Liver (tissue), 9 donors: Measurements from ENCODE around the gene ZBTB17. TPM values are rescaled to one million over a fixed set of nuclear protein-coding genes. Genes with fewer than 3 reads are reported as not detected.
A peak's percentile ranks its signal among the peaks of the same experiment; 100 is the strongest.

ENCODE experiments used
- DNase-seq: peaks from one replicate; pipeline ENCODE4 v3.0.0-alpha.2; 2017; ENCODE audit warnings: low spot score
- H3K27ac ChIP-seq, 2 donors: one replicate each; pipeline ENCODE4 v1.7.0; 2013; ENCODE audit warnings: inconsistent platforms in 2 of 2, low read length in 2 of 2, control low read depth in 1 of 2, low read depth in 1 of 2, mild to moderate bottlenecking in 1 of 2
- H3K27me3 ChIP-seq, 4 donors: one replicate each; pipeline versions ENCODE4 v1.6.1 to v1.7.0; 2013; ENCODE audit warnings: low read length in 3 of 4, inconsistent platforms in 1 of 4, mild to moderate bottlenecking in 1 of 4, moderate library complexity in 1 of 4; ENCODE audit not compliant: control insufficient read depth in 4 of 4, insufficient read depth in 4 of 4
- H3K36me3 ChIP-seq, 4 donors: one replicate each; pipeline versions ENCODE4 v1.6.1 to v1.7.0; 2013; ENCODE audit warnings: low read length in 3 of 4, mild to moderate bottlenecking in 3 of 4, low read depth in 1 of 4, moderate library complexity in 1 of 4; ENCODE audit not compliant: control insufficient read depth in 4 of 4, insufficient read depth in 3 of 4
- H3K4me1 ChIP-seq, 4 donors: one replicate each; pipeline versions ENCODE4 v1.6.1 to v1.7.0; 2013; ENCODE audit warnings: low read length in 3 of 4, mild to moderate bottlenecking in 3 of 4, moderate library complexity in 1 of 4; ENCODE audit not compliant: control insufficient read depth in 4 of 4, insufficient read depth in 4 of 4
- H3K4me3 ChIP-seq, 3 donors: one replicate each; pipeline versions ENCODE4 v1.6.1 to v1.7.0; 2013; ENCODE audit warnings: low read length in 3 of 3, control low read depth in 1 of 3, low read depth in 1 of 3, mild to moderate bottlenecking in 1 of 3
- H3K9ac ChIP-seq, 2 donors: one replicate each; pipeline ENCODE4 v1.7.0; 2013; ENCODE audit warnings: low read length in 2 of 2, mild to moderate bottlenecking in 2 of 2, moderate library complexity in 2 of 2, control low read depth in 1 of 2, low read depth in 1 of 2
- H3K9me3 ChIP-seq, 4 donors: one replicate each; pipeline versions ENCODE4 v1.6.1 to v1.7.0; 2013; ENCODE audit warnings: low read length in 3 of 4; ENCODE audit not compliant: control insufficient read depth in 4 of 4
- ATF3 ChIP-seq: IDR thresholded peaks from 2 replicates; pipeline ENCODE4 v1.6.1; 2016; ENCODE audit warnings: antibody characterized with exemption
- FOXA1 ChIP-seq: IDR thresholded peaks from 2 replicates; pipeline ENCODE4 v1.6.1; 2016; ENCODE audit warnings: antibody characterized with exemption
- FOXA2 ChIP-seq: IDR thresholded peaks from 2 replicates; pipeline ENCODE4 v1.6.1; 2016; ENCODE audit warnings: antibody characterized with exemption
- GABPA ChIP-seq, 2 donors: IDR thresholded peaks in 1 of 2; conservative IDR thresholded peaks in 1 of 2; 2 replicates each; pipeline ENCODE4 v1.6.1; 2016; ENCODE audit warnings: antibody characterized with exemption in 2 of 2, mild to moderate bottlenecking in 1 of 2, moderate library complexity in 1 of 2
- HNF4A ChIP-seq, 2 donors: conservative IDR thresholded peaks; 2 replicates each; pipeline ENCODE4 v1.6.1; 2016; ENCODE audit warnings: antibody characterized with exemption in 2 of 2, mild to moderate bottlenecking in 2 of 2
- HNF4G ChIP-seq: IDR thresholded peaks from 2 replicates; pipeline ENCODE4 v1.6.1; 2016; ENCODE audit warnings: antibody characterized with exemption
- JUND ChIP-seq, 2 donors: IDR thresholded peaks; 2 replicates each; pipeline ENCODE4 v1.6.1; 2016; ENCODE audit warnings: antibody characterized with exemption in 2 of 2
- MAX ChIP-seq: IDR thresholded peaks from 2 replicates; pipeline ENCODE4 v1.6.1; 2016; ENCODE audit warnings: antibody characterized with exemption
- NR2F2 ChIP-seq: IDR thresholded peaks from 2 replicates; pipeline ENCODE4 v1.6.1; 2016; ENCODE audit warnings: antibody characterized with exemption
- RAD21 ChIP-seq, 2 donors: IDR thresholded peaks; 2 replicates each; pipeline ENCODE4 v1.6.1; 2016; ENCODE audit warnings: antibody characterized with exemption in 2 of 2, mild to moderate bottlenecking in 2 of 2
- RXRA ChIP-seq, 2 donors: IDR thresholded peaks; 2 replicates each; pipeline ENCODE4 v1.6.1; 2017 to 2018; ENCODE audit warnings: antibody characterized with exemption in 2 of 2, mild to moderate bottlenecking in 1 of 2
- SP1 ChIP-seq: IDR thresholded peaks from 2 replicates; pipeline ENCODE4 v1.6.1; 2018; ENCODE audit warnings: antibody characterized with exemption, mild to moderate bottlenecking
- TAF1 ChIP-seq: conservative IDR thresholded peaks from 2 replicates; pipeline ENCODE4 v1.6.1; 2016; ENCODE audit warnings: antibody characterized with exemption, mild to moderate bottlenecking
- YY1 ChIP-seq: IDR thresholded peaks from 2 replicates; pipeline ENCODE4 v1.6.1; 2016; ENCODE audit warnings: antibody characterized with exemption, mild to moderate bottlenecking
- WGBS: extraction: QIAGEN DNeasy Blood & Tissue Kit; methylation state at CpG from one replicate; pipeline ENCODE4 v1.1.7; 2013; 5-methylcytosine and 5-hydroxymethylcytosine counted together
- polyA plus RNA-seq, 2 donors: library from polyadenylated mRNA; stranded (reverse) in 1 of 2; unstranded in 1 of 2; fragments of 200-250 nt in 1 of 2; fragments of >200 nt in 1 of 2; fragmentation: Nextera tagmentation in 1 of 2; extraction: Ambion mirVana in 1 of 2; gene quantifications; one replicate each; pipeline versions ENCODE4 v1.2.1 to v1.2.3, GENCODE V29; 2013 to 2015
- total RNA-seq, 2 donors: library from RNA; depleted of rRNA; stranded (reverse); fragments of >200 nt; gene quantifications; one replicate each; pipeline ENCODE4 v1.2.3, GENCODE V29; 2014
- TF ChIP-seq, protein P1 (sequence below): IDR thresholded peaks from 2 replicates; pipeline ENCODE4 v1.6.1; 2016; ENCODE audit warnings: antibody characterized with exemption, mild to moderate bottlenecking
- TF ChIP-seq, protein P2 (sequence below): IDR thresholded peaks from 2 replicates; pipeline ENCODE4 v1.6.1; 2016; ENCODE audit warnings: antibody characterized with exemption
- TF ChIP-seq, protein P3 (sequence below): fragments of 150-350 bp; IDR thresholded peaks from 2 replicates; pipeline ENCODE4 v1.5.1; 2017; ENCODE audit warnings: improper control_type of control experiment, low read depth, low read length; ENCODE audit not compliant: missing input control
- donor health status: healthy.
- donor health status: healthy.
- donor health status: healthy.
- donor health status: healthy.
- donor health status: healthy.

ZBTB17 gene
- total and polyA plus RNA-seq, 4 donors: 8.9 to 15.1 (median 9.9) TPM

DNA sequence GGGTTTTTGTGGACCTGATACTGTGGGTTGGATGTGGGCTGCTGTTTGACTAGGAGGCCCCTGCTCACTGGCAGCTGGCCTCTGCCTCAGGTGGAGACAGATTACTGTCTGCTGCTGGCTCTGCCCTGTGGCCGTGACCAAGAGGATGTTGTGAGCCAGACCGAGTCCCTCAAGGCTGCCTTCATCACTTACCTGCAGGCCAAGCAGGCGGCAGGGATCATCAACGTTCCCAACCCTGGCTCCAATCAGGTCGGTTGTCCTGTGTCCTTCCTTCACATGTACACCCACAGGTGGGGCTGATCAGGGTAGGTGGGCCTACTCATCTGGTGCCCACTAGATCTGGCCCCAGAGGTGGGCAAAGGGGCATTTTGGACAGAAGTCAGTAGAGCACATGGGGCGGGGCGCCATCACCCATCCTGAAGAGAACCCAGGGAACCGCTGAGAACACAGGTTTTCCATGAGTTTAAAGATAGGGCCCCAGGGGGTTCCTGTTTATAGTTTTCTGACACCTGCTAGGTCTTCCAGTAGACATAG lies 37.2 kb downstream of the ZBTB17 start:
- Histone ChIP-seq H3K9me3 (no peaks in the 10 kb centered on the region), H3K27me3 (no peaks in the 10 kb centered on the region), H3K36me3 (peaks cover 27 to 73% (median 45%) of the 10 kb centered on the region in 4 donors), H3K4me3 (no peak overlapping the region), H3K9ac (no peak overlapping the region), H3K4me1 (peaks cover 0 to 17% (median 6%) of the 10 kb centered on the region in 4 donors), H3K27ac (no peak overlapping the region)
- WGBS: 93% methylated on average over 8 of the region's 8 CpGs
- DNase-seq: no peak
- TF ChIP-seq, protein P1, sequence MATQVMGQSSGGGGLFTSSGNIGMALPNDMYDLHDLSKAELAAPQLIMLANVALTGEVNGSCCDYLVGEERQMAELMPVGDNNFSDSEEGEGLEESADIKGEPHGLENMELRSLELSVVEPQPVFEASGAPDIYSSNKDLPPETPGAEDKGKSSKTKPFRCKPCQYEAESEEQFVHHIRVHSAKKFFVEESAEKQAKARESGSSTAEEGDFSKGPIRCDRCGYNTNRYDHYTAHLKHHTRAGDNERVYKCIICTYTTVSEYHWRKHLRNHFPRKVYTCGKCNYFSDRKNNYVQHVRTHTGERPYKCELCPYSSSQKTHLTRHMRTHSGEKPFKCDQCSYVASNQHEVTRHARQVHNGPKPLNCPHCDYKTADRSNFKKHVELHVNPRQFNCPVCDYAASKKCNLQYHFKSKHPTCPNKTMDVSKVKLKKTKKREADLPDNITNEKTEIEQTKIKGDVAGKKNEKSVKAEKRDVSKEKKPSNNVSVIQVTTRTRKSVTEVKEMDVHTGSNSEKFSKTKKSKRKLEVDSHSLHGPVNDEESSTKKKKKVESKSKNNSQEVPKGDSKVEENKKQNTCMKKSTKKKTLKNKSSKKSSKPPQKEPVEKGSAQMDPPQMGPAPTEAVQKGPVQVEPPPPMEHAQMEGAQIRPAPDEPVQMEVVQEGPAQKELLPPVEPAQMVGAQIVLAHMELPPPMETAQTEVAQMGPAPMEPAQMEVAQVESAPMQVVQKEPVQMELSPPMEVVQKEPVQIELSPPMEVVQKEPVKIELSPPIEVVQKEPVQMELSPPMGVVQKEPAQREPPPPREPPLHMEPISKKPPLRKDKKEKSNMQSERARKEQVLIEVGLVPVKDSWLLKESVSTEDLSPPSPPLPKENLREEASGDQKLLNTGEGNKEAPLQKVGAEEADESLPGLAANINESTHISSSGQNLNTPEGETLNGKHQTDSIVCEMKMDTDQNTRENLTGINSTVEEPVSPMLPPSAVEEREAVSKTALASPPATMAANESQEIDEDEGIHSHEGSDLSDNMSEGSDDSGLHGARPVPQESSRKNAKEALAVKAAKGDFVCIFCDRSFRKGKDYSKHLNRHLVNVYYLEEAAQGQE: no peak
- TF ChIP-seq, protein P2, sequence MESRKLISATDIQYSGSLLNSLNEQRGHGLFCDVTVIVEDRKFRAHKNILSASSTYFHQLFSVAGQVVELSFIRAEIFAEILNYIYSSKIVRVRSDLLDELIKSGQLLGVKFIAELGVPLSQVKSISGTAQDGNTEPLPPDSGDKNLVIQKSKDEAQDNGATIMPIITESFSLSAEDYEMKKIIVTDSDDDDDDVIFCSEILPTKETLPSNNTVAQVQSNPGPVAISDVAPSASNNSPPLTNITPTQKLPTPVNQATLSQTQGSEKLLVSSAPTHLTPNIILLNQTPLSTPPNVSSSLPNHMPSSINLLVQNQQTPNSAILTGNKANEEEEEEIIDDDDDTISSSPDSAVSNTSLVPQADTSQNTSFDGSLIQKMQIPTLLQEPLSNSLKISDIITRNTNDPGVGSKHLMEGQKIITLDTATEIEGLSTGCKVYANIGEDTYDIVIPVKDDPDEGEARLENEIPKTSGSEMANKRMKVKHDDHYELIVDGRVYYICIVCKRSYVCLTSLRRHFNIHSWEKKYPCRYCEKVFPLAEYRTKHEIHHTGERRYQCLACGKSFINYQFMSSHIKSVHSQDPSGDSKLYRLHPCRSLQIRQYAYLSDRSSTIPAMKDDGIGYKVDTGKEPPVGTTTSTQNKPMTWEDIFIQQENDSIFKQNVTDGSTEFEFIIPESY: no peak
- TF ChIP-seq SP1 (no peak), GABPA (IDR thresholded peaks at IDR 0.05 in 1 of 2, conservative IDR thresholded peaks at IDR 0.05 in 1 of 2) (no peak), HNF4G (no peak), YY1 (no peak), JUND (IDR thresholded peaks at IDR 0.05) (no peak)

DNA sequence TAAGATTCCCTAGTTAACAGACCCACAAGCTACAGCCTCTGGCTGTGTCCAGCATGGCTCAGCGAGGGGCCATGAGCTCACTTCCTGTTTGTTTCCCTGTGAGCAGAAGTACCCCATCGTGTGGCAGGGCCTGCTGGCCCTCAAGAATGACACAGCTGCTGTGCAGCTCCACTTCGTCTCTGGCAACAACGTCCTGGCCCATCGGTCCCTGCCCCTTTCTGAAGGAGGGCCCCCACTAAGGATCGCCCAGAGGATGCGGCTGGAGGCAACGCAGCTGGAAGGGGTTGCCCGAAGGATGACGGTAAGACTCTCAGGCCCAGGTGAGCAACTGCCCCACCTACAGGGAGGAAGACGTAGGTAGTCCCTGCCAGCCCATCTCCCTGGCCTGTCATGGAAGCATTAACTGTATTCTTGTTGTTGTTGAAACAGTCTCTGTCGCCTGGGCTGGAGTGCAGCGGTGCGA lies 38.2 kb downstream of the ZBTB17 start:
- WGBS: 81% methylated on average over 14 of the region's 14 CpGs
- H3K4me1 ChIP-seq: peaks cover 0 to 17% (median 6%) of the 10 kb centered on the region in 4 donors
- no peak for DNase-seq
- TF ChIP-seq RXRA (IDR thresholded peaks at IDR 0.05) (no peak), RAD21 (IDR thresholded peaks at IDR 0.05) (peak in 1 of 2 donors; percentile 5)
- no peak overlapping the region for H3K4me3 ChIP-seq
- H3K9me3 ChIP-seq: no peaks in the 10 kb centered on the region
- H3K27me3 ChIP-seq: no peaks in the 10 kb centered on the region
- H3K9ac ChIP-seq: no peak overlapping the region
- peak overlapping the region; percentile 7 to 33 for H3K27ac ChIP-seq
- peaks cover 23 to 74% (median 47%) of the 10 kb centered on the region in 4 donors for H3K36me3 ChIP-seq

GRCh38 chr1:15937146-15937545 lies 38.8 kb downstream of the ZBTB17 start:
- no peak overlapping the region for H3K9ac ChIP-seq
- DNase-seq: no peak
- TF ChIP-seq FOXA2: no peak
- TF ChIP-seq NR2F2: no peak
- TF ChIP-seq, protein P3, sequence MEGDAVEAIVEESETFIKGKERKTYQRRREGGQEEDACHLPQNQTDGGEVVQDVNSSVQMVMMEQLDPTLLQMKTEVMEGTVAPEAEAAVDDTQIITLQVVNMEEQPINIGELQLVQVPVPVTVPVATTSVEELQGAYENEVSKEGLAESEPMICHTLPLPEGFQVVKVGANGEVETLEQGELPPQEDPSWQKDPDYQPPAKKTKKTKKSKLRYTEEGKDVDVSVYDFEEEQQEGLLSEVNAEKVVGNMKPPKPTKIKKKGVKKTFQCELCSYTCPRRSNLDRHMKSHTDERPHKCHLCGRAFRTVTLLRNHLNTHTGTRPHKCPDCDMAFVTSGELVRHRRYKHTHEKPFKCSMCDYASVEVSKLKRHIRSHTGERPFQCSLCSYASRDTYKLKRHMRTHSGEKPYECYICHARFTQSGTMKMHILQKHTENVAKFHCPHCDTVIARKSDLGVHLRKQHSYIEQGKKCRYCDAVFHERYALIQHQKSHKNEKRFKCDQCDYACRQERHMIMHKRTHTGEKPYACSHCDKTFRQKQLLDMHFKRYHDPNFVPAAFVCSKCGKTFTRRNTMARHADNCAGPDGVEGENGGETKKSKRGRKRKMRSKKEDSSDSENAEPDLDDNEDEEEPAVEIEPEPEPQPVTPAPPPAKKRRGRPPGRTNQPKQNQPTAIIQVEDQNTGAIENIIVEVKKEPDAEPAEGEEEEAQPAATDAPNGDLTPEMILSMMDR: no peak
- TF ChIP-seq JUND (IDR thresholded peaks at IDR 0.05): no peak
- TF ChIP-seq ATF3: no peak
- TF ChIP-seq MAX: no peak
- TF ChIP-seq FOXA1: no peak
- no peak for TF ChIP-seq HNF4A (conservative IDR thresholded peaks at IDR 0.05)
- TF ChIP-seq TAF1: no peak
- no peak for TF ChIP-seq YY1
- TF ChIP-seq, protein P2: no peak

More at GRCh38 chr1:15937146-15937545, 38.8 kb downstream of the ZBTB17 start:
- Histone ChIP-seq H3K36me3 (peaks cover 21 to 75% (median 45%) of the 10 kb centered on the region in 4 donors), H3K27ac (peak overlapping the region; percentile 7 to 33), H3K27me3 (no peaks in the 10 kb centered on the region), H3K4me3 (no peak overlapping the region), H3K4me1 (peaks cover 0 to 17% (median 6%) of the 10 kb centered on the region in 4 donors), H3K9me3 (no peaks in the 10 kb centered on the region)
- WGBS: 86% methylated on average over 7 of the region's 7 CpGs
